Suprapubic skin (tissue), 3 donors: ENCODE data around the gene ROBO2.

ENCODE experiments used
- POLR2A ChIP-seq, 2 donors: fragments of 450-650 bp; IDR thresholded peaks; one replicate each; pipeline ENCODE4 v1.6.1; 2017; ENCODE audit warnings: antibody characterized with exemption in 2 of 2, mild to moderate bottlenecking in 2 of 2, moderate library complexity in 2 of 2
- TF ChIP-seq, protein P1 (sequence below), 2 donors: fragments of 200-600 bp in 1 of 2; fragments of 450-650 bp in 1 of 2; sonication (generic) in 1 of 2; IDR thresholded peaks; one replicate each; pipeline ENCODE4 v1.5.1; 2016 to 2019; ENCODE audit warnings: antibody characterized with exemption in 2 of 2, mild to moderate bottlenecking in 1 of 2, moderate library complexity in 1 of 2

DNA sequence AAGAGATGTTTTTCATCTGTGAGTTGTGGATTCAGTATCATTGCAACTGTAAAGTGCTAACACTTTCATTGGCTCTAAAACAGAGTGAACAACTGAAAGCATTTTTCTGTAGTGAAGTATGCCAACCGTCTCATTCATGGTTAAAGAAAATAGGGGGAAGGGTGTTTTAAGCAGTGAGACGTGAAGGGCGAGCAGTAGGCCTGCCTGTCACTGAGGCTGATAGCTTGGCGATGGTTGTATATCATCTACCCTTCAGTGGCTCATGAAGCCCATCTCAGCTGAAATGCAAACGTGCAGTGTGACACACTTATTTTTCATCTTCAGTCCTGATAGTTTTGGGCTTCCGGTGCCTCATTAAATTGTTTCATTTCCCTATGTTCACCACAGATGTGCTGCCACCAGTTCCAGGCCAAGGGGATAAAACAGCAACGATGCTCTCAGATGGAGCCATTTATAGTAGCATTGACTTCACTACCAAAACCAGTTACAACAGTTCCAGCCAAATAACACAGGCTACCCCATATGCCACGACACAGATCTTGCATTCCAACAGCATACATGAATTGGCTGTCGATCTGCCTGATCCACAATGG lies 562.0 kb downstream of the ROBO2 start:
- no peak for TF ChIP-seq POLR2A (IDR thresholded peaks at IDR 0.05)
- TF ChIP-seq, protein P1, sequence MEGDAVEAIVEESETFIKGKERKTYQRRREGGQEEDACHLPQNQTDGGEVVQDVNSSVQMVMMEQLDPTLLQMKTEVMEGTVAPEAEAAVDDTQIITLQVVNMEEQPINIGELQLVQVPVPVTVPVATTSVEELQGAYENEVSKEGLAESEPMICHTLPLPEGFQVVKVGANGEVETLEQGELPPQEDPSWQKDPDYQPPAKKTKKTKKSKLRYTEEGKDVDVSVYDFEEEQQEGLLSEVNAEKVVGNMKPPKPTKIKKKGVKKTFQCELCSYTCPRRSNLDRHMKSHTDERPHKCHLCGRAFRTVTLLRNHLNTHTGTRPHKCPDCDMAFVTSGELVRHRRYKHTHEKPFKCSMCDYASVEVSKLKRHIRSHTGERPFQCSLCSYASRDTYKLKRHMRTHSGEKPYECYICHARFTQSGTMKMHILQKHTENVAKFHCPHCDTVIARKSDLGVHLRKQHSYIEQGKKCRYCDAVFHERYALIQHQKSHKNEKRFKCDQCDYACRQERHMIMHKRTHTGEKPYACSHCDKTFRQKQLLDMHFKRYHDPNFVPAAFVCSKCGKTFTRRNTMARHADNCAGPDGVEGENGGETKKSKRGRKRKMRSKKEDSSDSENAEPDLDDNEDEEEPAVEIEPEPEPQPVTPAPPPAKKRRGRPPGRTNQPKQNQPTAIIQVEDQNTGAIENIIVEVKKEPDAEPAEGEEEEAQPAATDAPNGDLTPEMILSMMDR (IDR thresholded peaks at IDR 0.05), result no peak
